ENCODE results near the gene SPATA19.

DNA sequence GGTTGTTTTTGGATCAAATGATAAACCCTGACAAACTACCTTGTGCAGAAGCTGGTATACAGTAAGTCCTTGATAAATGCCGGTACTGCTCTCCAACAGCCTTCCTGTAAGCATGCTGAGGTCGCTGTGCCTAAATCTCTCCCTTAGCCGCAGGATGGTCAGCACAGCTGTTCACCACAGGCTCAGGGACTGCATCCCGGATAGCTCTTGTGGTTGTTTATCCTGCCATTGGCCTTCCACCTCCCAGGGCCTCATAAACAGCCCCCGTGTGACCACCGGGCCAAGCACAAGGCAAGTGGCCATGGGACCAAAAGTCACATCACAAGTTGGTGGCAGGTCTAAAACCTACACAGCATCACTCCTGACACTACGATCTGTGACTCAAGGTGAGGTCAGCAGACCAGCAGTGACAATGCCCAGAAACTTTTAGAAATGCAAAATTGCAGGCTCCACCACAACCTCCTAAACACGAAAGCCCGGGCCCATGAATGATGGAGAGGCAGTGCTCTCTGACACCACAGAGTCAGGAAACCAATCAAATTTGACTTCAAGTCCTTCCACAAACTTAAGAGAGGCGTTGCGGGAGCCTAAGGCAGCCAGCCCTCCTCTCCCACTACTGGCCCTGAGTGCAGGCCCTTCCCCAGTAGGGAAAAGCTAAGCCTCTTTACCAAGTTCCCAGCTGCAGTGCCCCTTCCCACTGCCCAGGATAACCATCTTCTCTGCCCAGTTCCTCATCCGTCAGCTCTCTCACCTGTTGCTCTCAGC lies 3.9 kb downstream of the SPATA19 start:
- TF ChIP-seq, protein P1, sequence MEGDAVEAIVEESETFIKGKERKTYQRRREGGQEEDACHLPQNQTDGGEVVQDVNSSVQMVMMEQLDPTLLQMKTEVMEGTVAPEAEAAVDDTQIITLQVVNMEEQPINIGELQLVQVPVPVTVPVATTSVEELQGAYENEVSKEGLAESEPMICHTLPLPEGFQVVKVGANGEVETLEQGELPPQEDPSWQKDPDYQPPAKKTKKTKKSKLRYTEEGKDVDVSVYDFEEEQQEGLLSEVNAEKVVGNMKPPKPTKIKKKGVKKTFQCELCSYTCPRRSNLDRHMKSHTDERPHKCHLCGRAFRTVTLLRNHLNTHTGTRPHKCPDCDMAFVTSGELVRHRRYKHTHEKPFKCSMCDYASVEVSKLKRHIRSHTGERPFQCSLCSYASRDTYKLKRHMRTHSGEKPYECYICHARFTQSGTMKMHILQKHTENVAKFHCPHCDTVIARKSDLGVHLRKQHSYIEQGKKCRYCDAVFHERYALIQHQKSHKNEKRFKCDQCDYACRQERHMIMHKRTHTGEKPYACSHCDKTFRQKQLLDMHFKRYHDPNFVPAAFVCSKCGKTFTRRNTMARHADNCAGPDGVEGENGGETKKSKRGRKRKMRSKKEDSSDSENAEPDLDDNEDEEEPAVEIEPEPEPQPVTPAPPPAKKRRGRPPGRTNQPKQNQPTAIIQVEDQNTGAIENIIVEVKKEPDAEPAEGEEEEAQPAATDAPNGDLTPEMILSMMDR (IDR thresholded peaks at IDR 0.05; ENCODE audit: low read depth, low read length, missing input control), result no peak
- no peak for TF ChIP-seq NR2F2 (IDR thresholded peaks at IDR 0.05)
- TF ChIP-seq JUND (IDR thresholded peaks at IDR 0.05), result no peak
- TF ChIP-seq HNF4A (conservative IDR thresholded peaks at IDR 0.05), result no peak
- TF ChIP-seq TAF1 (conservative IDR thresholded peaks at IDR 0.05), result no peak
- TF ChIP-seq, protein P2, sequence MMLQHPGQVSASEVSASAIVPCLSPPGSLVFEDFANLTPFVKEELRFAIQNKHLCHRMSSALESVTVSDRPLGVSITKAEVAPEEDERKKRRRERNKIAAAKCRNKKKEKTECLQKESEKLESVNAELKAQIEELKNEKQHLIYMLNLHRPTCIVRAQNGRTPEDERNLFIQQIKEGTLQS (IDR thresholded peaks at IDR 0.05), result no peak

All from liver (tissue), 3 donors.